Fibroblast of mammary gland (primary cell): ENCODE results near the gene MESP1.

Source experiments
- DNase-seq: peaks from one replicate; pipeline ENCODE4 v3.0.0-alpha.2; 2010; ENCODE audit warnings: low read depth
- H3K4me3 ChIP-seq: 2 replicates; pipeline ENCODE4 v1.5.1; 2011; ENCODE audit warnings: low read depth, mild to moderate bottlenecking, low read length, moderate library complexity; ENCODE audit not compliant: control insufficient read depth
- TF ChIP-seq, protein P1 (sequence below): conservative IDR thresholded peaks from 2 replicates; pipeline ENCODE4 v1.5.1; 2011; ENCODE audit warnings: low read depth, low read length, inconsistent platforms; ENCODE audit not compliant: control insufficient read depth, insufficient read depth

MESP1 gene

DNA sequence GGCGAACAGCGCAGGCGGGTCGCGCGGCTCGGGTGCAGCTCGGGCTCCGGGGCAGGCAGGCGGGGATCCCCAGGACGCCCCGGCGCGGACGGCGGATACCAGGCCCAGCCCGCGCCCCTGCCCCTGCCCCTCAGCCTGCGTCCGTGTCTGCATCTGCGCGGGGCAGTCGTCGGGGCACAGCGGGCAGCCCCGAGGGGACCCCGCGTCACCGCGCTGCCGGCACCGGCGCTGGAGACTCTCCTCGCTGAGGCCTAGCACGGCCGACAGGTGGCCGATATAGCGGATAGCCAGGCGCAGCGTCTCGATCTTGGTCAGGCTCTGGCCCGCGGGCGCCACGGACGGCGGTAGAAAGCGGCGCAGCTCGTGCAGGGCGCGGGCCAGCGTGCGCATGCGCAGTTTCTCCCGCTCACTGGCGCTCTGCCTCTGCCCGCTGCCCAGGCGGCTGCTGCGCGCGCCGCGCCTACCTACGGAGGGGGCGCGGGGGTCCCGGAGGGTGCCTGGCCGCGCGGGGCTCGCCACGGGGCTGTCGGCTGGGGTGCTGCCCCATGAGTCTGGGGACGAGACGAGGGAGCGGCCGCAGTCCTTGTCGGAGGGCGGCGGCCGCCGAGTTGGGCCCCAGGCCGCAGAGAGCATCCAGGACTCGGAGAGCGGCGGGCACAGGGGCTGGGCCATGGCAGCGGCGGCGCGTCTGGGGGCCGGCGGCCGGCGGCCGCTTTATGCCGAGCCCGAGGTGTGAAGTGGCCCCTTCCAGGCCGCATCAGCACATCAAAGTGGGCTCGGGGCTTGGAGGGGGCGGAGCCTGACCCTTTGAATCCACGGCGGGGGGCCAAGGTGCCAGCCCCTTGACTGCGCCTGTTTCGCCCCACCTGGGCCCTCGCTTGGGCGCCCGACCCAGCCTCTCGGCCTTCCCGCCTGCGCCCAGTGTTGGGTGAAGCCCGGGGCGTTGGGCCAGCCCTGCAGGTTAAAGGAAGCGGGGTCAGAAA lies at the start of gene MESP1:
Gene MESP1, minus strand, starts transcription at position 690 of the 983 bp plus-strand sequence. Its CDS starts 18 bp downstream, at position 672.
- TF ChIP-seq, protein P1, sequence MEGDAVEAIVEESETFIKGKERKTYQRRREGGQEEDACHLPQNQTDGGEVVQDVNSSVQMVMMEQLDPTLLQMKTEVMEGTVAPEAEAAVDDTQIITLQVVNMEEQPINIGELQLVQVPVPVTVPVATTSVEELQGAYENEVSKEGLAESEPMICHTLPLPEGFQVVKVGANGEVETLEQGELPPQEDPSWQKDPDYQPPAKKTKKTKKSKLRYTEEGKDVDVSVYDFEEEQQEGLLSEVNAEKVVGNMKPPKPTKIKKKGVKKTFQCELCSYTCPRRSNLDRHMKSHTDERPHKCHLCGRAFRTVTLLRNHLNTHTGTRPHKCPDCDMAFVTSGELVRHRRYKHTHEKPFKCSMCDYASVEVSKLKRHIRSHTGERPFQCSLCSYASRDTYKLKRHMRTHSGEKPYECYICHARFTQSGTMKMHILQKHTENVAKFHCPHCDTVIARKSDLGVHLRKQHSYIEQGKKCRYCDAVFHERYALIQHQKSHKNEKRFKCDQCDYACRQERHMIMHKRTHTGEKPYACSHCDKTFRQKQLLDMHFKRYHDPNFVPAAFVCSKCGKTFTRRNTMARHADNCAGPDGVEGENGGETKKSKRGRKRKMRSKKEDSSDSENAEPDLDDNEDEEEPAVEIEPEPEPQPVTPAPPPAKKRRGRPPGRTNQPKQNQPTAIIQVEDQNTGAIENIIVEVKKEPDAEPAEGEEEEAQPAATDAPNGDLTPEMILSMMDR = peak; percentile 48
- H3K4me3 ChIP-seq = peak within 1 kb of the TSS; percentile 26
- peak; percentile 84 for DNase-seq

DNA sequence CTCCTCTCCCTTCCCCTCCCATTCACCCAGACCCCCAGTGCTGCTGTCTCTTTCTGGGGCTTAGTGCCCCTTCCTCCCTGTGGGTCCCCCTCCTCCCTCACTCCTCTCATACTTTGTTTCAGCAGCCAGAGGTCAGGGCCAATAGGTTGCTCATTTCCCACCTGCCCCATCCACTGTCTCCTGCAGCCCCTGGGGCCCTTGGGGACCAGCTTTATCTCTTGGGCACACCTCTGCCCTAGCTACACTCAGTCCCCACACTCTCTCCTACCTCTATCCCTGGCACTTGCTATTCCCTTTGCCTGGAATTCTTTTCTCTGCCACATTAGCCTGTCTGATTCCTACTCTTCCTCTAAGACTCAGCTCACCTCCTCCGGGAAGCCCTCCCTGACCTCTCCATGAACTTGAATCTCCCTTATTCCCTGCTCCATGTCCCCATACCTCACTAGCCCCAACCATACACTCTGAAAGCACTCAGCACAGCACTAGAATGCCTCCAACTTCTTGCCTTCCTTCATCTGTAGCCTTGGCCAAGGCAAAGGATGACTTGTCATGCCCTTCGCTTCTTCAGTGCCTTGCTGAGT lies 49.0 kb upstream of the MESP1 start:
- DNase-seq = no peak
- H3K4me3 ChIP-seq = no peak overlapping the region
- TF ChIP-seq, protein P1 = no peak

GRCh38 chr15:89799011-89799911 lies 48.2 kb upstream of the MESP1 start:
- TF ChIP-seq, protein P1 = no peak
- H3K4me3 ChIP-seq = no peak overlapping the region
- DNase-seq = no peak

GRCh38 chr15:89797678-89798201 lies 46.7 kb upstream of the MESP1 start:
- TF ChIP-seq, protein P1 = no peak
- no peak overlapping the region for H3K4me3 ChIP-seq
- no peak for DNase-seq

DNA sequence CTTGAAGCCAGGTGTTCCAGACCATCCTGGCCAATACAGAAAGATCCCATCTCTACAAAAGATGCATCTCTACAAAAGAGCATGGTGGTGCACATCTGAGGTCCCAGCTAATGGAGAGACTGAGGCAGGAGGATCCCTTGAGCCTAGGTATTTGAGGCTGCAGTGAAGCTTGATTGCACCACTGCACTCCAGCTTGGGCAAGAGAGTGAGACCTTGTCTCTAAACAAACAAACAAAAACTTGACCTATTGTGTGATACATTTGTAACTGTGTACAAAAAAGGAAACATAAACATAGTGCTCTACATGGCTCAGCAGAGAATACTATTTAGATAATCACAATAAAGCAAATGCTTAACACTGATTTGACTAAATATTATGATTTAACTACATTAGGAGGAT lies 44.9 kb upstream of the MESP1 start:
- TF ChIP-seq, protein P1 = no peak
- H3K4me3 ChIP-seq = no peak overlapping the region
- no peak for DNase-seq
